Fibroblast of lung (primary cell): ENCODE measurements around the gene CCDC85C. TPM values are rescaled to one million over a fixed set of nuclear protein-coding genes. Genes with fewer than 3 reads are reported as not detected.

ENCODE experiments used
- DNase-seq, 2 donors: peaks; one replicate each; pipeline versions ENCODE4 v3.0.0 to v3.0.0-alpha.2; 2010; ENCODE audit warnings: low read depth in 2 of 2
- H2AFZ ChIP-seq: 2 replicates; pipeline ENCODE4 v1.5.1; 2012; ENCODE audit warnings: low read length, control low read depth, inconsistent platforms
- H3K27ac ChIP-seq: 2 replicates; pipeline ENCODE4 v1.5.1; 2011; ENCODE audit warnings: low read length, control low read depth; ENCODE audit not compliant: insufficient read depth
- H3K27me3 ChIP-seq: 2 replicates; pipeline ENCODE4 v1.5.1; 2011; ENCODE audit warnings: mild to moderate bottlenecking, low read length; ENCODE audit not compliant: control insufficient read depth, insufficient read depth
- H3K36me3 ChIP-seq: 2 replicates; pipeline ENCODE4 v1.5.1; 2011; ENCODE audit warnings: low read length; ENCODE audit not compliant: control insufficient read depth, insufficient read depth
- H3K4me1 ChIP-seq: 2 replicates; pipeline ENCODE4 v1.5.1; 2011; ENCODE audit warnings: low read length; ENCODE audit not compliant: control insufficient read depth, insufficient read depth; ENCODE audit errors: extremely low read depth
- H3K4me2 ChIP-seq: 2 replicates; pipeline ENCODE4 v1.5.1; 2011; ENCODE audit warnings: low read length, control low read depth; ENCODE audit not compliant: insufficient read depth; ENCODE audit errors: extremely low read depth
- H3K4me3 ChIP-seq, 4 experiments: fragments of 200-600 bp in 1 of 4; sonication (generic) in 1 of 4; replicated peaks in 1 of 4; 2 replicates each; pipeline ENCODE4 v1.5.1; 2011 to 2016; ENCODE audit warnings: low read length in 4 of 4, low read depth in 3 of 4, mild to moderate bottlenecking in 3 of 4, control low read depth in 2 of 4, inconsistent platforms in 1 of 4, mixed read lengths in 1 of 4; ENCODE audit not compliant: insufficient read depth in 1 of 4; ENCODE audit errors: control extremely low read depth in 1 of 4
- H3K79me2 ChIP-seq: 2 replicates; pipeline ENCODE4 v1.5.1; 2012; ENCODE audit warnings: mild to moderate bottlenecking, low read length, inconsistent platforms; ENCODE audit not compliant: control insufficient read depth, insufficient read depth
- H3K9ac ChIP-seq: 2 replicates; pipeline ENCODE4 v1.5.1; 2011; ENCODE audit warnings: mild to moderate bottlenecking, low read length, control low read depth; ENCODE audit not compliant: insufficient read depth
- H3K9me3 ChIP-seq: 2 replicates; pipeline ENCODE4 v1.5.1; 2012; ENCODE audit warnings: low read depth, low read length; ENCODE audit not compliant: control insufficient read depth, insufficient read depth
- H4K20me1 ChIP-seq: 2 replicates; pipeline ENCODE4 v1.5.1; 2011; ENCODE audit warnings: low read length; ENCODE audit not compliant: control insufficient read depth, insufficient read depth; ENCODE audit errors: extremely low read depth
- CTCF ChIP-seq, 2 donors: IDR thresholded peaks in 1 of 2; conservative IDR thresholded peaks in 1 of 2; 1 replicate in 1 of 2; 2 replicates in 1 of 2; pipeline ENCODE4 v1.5.1; 2011 to 2012; ENCODE audit warnings: low read length in 2 of 2, control low read depth in 1 of 2, inconsistent platforms in 1 of 2, low read depth in 1 of 2, mild to moderate bottlenecking in 1 of 2
- EZH2 ChIP-seq: IDR thresholded peaks from 2 replicates; pipeline ENCODE4 v1.5.1; 2012; ENCODE audit warnings: low read length, control low read depth, mild to moderate bottlenecking; ENCODE audit errors: missing control alignments
- polyA plus RNA-seq, 2 donors: library from polyadenylated mRNA; depleted of rRNA in 1 of 2; stranded (reverse) in 1 of 2; unstranded in 1 of 2; fragments of >200 nt; gene quantifications; 2 replicates each; pipeline ENCODE4 v1.2.1, GENCODE V29; 2011 to 2012; ENCODE audit warnings: missing spikeins in 1 of 2
- total RNA-seq: library from RNA; depleted of rRNA; stranded (reverse); fragments of >200 nt; gene quantifications from 2 replicates; pipeline ENCODE4 v1.2.1, GENCODE V29; 2014

Gene CCDC85C
- total and polyA plus RNA-seq, 2 donors (not counting 1 experiment from before 2014, with no cell fraction given) = 4.6 to 9.6 TPM

- peaks cover 4% of the 10 kb centered on the region for H3K79me2 ChIP-seq
- H3K4me2 ChIP-seq = no peak overlapping the region
- no peak overlapping the region for H3K9ac ChIP-seq
- no peaks in the 10 kb centered on the region for H3K4me1 ChIP-seq
- no peaks in the 10 kb centered on the region for H4K20me1 ChIP-seq
- TF ChIP-seq CTCF (conservative IDR thresholded peaks at IDR 0.05 in 1 of 2, IDR thresholded peaks at IDR 0.05 in 1 of 2; ENCODE audit: low read depth in 1 of 2, low read length in 2 of 2) (no peak), EZH2 (no peak)
- DNase-seq = no peak
- H3K27me3 ChIP-seq = no peaks in the 10 kb centered on the region
- H3K27ac ChIP-seq = no peak overlapping the region
- no peak overlapping the region for H3K4me3 ChIP-seq
- no peaks in the 10 kb centered on the region for H3K36me3 ChIP-seq
- H3K9me3 ChIP-seq = no peaks in the 10 kb centered on the region
- no peak overlapping the region for H2AFZ ChIP-seq
These were observed 59.0 kb downstream of the CCDC85C start for GRCh38 chr14:99544991-99545390.

GRCh38 chr14:99543985-99544384 is 60.0 kb downstream of the CCDC85C start:
- no peaks in the 10 kb centered on the region for H3K36me3 ChIP-seq
- H3K79me2 ChIP-seq = peaks cover 4% of the 10 kb centered on the region
- H2AFZ ChIP-seq = no peak overlapping the region
- H3K9me3 ChIP-seq = no peaks in the 10 kb centered on the region
- H3K4me3 ChIP-seq = no peak overlapping the region
- no peak overlapping the region for H3K4me2 ChIP-seq
- H3K4me1 ChIP-seq = no peaks in the 10 kb centered on the region
- no peaks in the 10 kb centered on the region for H4K20me1 ChIP-seq
- no peaks in the 10 kb centered on the region for H3K27me3 ChIP-seq
- no peak for DNase-seq
- TF ChIP-seq CTCF (conservative IDR thresholded peaks at IDR 0.05 in 1 of 2, IDR thresholded peaks at IDR 0.05 in 1 of 2; ENCODE audit: low read depth in 1 of 2, low read length in 2 of 2) = no peak
- no peak for TF ChIP-seq EZH2
- no peak overlapping the region for H3K9ac ChIP-seq
- H3K27ac ChIP-seq = no peak overlapping the region

- Histone ChIP-seq H3K79me2 (peaks cover 4% of the 10 kb centered on the region), H3K4me1 (peaks cover 2% of the 10 kb centered on the region), H3K4me2 (no peak overlapping the region), H3K9ac (no peak overlapping the region), H3K27ac (no peak overlapping the region), H3K36me3 (no peaks in the 10 kb centered on the region), H3K4me3 (no peak overlapping the region), H3K27me3 (no peaks in the 10 kb centered on the region), H3K9me3 (no peaks in the 10 kb centered on the region), H4K20me1 (no peaks in the 10 kb centered on the region), H2AFZ (no peak overlapping the region)
- TF ChIP-seq EZH2 (no peak), CTCF (conservative IDR thresholded peaks at IDR 0.05 in 1 of 2, IDR thresholded peaks at IDR 0.05 in 1 of 2; ENCODE audit: low read depth in 1 of 2, low read length in 2 of 2) (no peak)
- DNase-seq = no peak
These were observed 60.6 kb downstream of the CCDC85C start for GRCh38 chr14:99543370-99543769.
